ENCODE data around the gene ESR2. TPM values are rescaled to one million over a fixed set of nuclear protein-coding genes. Genes with fewer than 3 reads are reported as not detected.
A peak's percentile ranks its signal among the peaks of the same experiment; 100 is the strongest.

The ESR2 gene
- polyA plus RNA-seq, 1 of the 3 experiments (the other 2 are of a cell fraction) = 0.03 TPM

- H3K9me3 ChIP-seq = peaks cover 7% of the 10 kb centered on the region; the same call in 1 of the 2 replicates
- H3F3A ChIP-seq (replicated peaks; ENCODE audit: insufficient read depth) = peaks cover 14% of the 10 kb centered on the region
- CTCF ChIA-PET = interaction anchor here (0.9 to 2.5 kb wide), 11 partner anchors 34 to 327 kb away, joined by 3 to 12 read pairs (median 4); partner anchors contain the start of gene ESR2
- H3K9ac ChIP-seq = peak overlapping the region; percentile 85
- peak overlapping the region; percentile 97 for H2AFZ ChIP-seq (ENCODE audit: low read depth)
- peaks cover 0 to 7% of the 10 kb centered on the region in 2 experiments; a peak in 2 of 4 replicates for H3K4me1 ChIP-seq (ENCODE audit: control insufficient read depth in 1 of 2, insufficient read depth in 2 of 2, low read depth in 1 of 2, low read length in 1 of 2)
- H4K20me1 ChIP-seq (ENCODE audit: insufficient read depth) = no peaks in the 10 kb centered on the region
- no peaks in the 10 kb centered on the region for H3K9me2 ChIP-seq
- peak overlapping the region; percentile 99 for H3K4me2 ChIP-seq
- peaks cover 11% of the 10 kb centered on the region; the same call in 1 of the 2 replicates for H3K79me2 ChIP-seq (ENCODE audit: insufficient read depth)
- TF ChIP-seq YY1 (IDR thresholded peaks at IDR 0.05; ENCODE audit: low read depth) (peak; percentile 49; the same call in 1 of the 2 replicates), MAX (IDR thresholded peaks at IDR 0.05; ENCODE audit: low read depth) (peak; percentile 47; the same call in 1 of the 2 replicates), FOXM1 (IDR thresholded peaks at IDR 0.05; ENCODE audit: low read depth) (no peak), SIN3A (IDR thresholded peaks at IDR 0.05; ENCODE audit: borderline replicate concordance, low read depth, low read length) (peak; percentile 50; the same call in 1 of the 2 replicates), POLR2AphosphoS5 (IDR thresholded peaks at IDR 0.05; ENCODE audit: low read depth, low read length) (no peak; the same call in 1 of the 2 replicates), SMC3 (IDR thresholded peaks at IDR 0.05; ENCODE audit: low read depth, low read length) (no peak), RFX5 (IDR thresholded peaks at IDR 0.05; ENCODE audit: low read length) (no peak), RXRA (IDR thresholded peaks at IDR 0.05; ENCODE audit: borderline replicate concordance, low read depth) (no peak), TAF1 (IDR thresholded peaks at IDR 0.05; ENCODE audit: borderline replicate concordance, low read depth, low read length) (peak; percentile 60; the same call in 1 of the 2 replicates), USF2 (IDR thresholded peaks at IDR 0.05; ENCODE audit: borderline replicate concordance, low read depth, low read length) (no peak), MXI1 (IDR thresholded peaks at IDR 0.05; ENCODE audit: low read depth, low read length) (peak; percentile 74; the same call in 1 of the 2 replicates), FOSL2 (IDR thresholded peaks at IDR 0.05; ENCODE audit: borderline replicate concordance, low read depth) (no peak), CTCF (IDR thresholded peaks at IDR 0.05) (peak; percentile 33; the same call in 1 of the 2 replicates), GABPA (IDR thresholded peaks at IDR 0.05; ENCODE audit: low read depth) (no peak), CHD2 (IDR thresholded peaks at IDR 0.05; ENCODE audit: low read length, partially characterized antibody) (peak; percentile 23), JUND (IDR thresholded peaks at IDR 0.05) (no peak), RAD21 (IDR thresholded peaks at IDR 0.05; ENCODE audit: low read length) (peak; percentile 48), GATA2 (CRISPR knock-in tag; IDR thresholded peaks at IDR 0.05) (no peak), TEAD4 (IDR thresholded peaks at IDR 0.05; ENCODE audit: borderline replicate concordance, insufficient read depth) (no peak)
- WGBS (ENCODE audit: low lambda C conversion rate) = 1% methylated on average over 21 of the region's 49 CpGs
- POLR2A ChIA-PET = interaction anchor here (0.9 to 2.2 kb wide), 9 partner anchors 16 to 424 kb away, joined by 3 to 6 read pairs (median 4); partner anchors contain the start of gene ZBTB25
- no peaks in the 10 kb centered on the region for H3K27me3 ChIP-seq (ENCODE audit: insufficient read depth)
- peak overlapping the region; percentile 85 to 90 for H3K4me3 ChIP-seq (ENCODE audit: low read depth in 2 of 2, low read length in 1 of 2)
- H3K27ac ChIP-seq (ENCODE audit: low read depth in 2 of 2, low read length in 1 of 2) = peak overlapping the region; percentile 69 to 94
- no peaks in the 10 kb centered on the region for H3K36me3 ChIP-seq (replicated peaks in 1 of 2; ENCODE audit: control insufficient read depth in 1 of 2, insufficient read depth in 2 of 2, low read length in 1 of 2)
- DNase-seq = peak; percentile 66
Measured at GRCh38 chr14:64337888-64338615, 43.9 kb upstream of the ESR2 start.

All from SK-N-SH (cell line).